Aortic smooth muscle cell (primary cell): ENCODE results near the gene SOX10. TPM values are rescaled to one million over a fixed set of nuclear protein-coding genes. Genes with fewer than 3 reads are reported as not detected.

Experiments used
- total RNA-seq: library from RNA; depleted of rRNA; stranded (reverse); fragments of >200 nt; gene quantifications from 2 replicates; pipeline ENCODE4 v1.2.3, GENCODE V29; 2014

The SOX10 gene
- total RNA-seq, result not detected in 2 replicates

GRCh38 chr22:37983860-37984791 lies at the start of gene SOX10:
TSS of gene SOX10 (minus strand) at chr22:37984555. CDS start at chr22:37983784, 771 bp downstream.

GRCh38 chr22:37953437-37954179 lies 30.7 kb downstream of the SOX10 start, which contains the start of the genes C22orf23 and POLR2F:
TSS of gene C22orf23 (minus strand) at chr22:37953601. CDS start at chr22:37953149, 452 bp downstream.
TSS of gene POLR2F (plus strand) at chr22:37953699. CDS start at chr22:37953788, 89 bp downstream.

Other genes starting within 250 kb of the SOX10 start
- 27.2 and 28.8 TPM in 2 replicates for gene GCAT, start 176.6 kb downstream of the SOX10 start, total RNA-seq
- not detected in 2 replicates for gene GALR3, start 161.2 kb downstream of the SOX10 start, total RNA-seq
- 12.9 and 16.1 TPM in 2 replicates for gene ANKRD54, start 140.2 kb downstream of the SOX10 start, total RNA-seq
- 293 and 326 TPM in 2 replicates for gene EIF3L, start 135.1 kb downstream of the SOX10 start, total RNA-seq
- gene MICALL1, start 78.3 kb downstream of the SOX10 start, total RNA-seq, result 14.9 and 16.8 TPM in 2 replicates
- 0.37 and 0.40 TPM in 2 replicates for gene C22orf23, start 31.0 kb downstream of the SOX10 start, total RNA-seq
- 62.7 and 99.5 TPM in 2 replicates for gene POLR2F, start 30.9 kb downstream of the SOX10 start, total RNA-seq
- 18.3 and 20.2 TPM in 2 replicates for gene PICK1, start 72.8 kb upstream of the SOX10 start, total RNA-seq
- gene SLC16A8, start 99.6 kb upstream of the SOX10 start, total RNA-seq, result 0.26 and 0.37 TPM in 2 replicates
- gene BAIAP2L2, start 126.1 kb upstream of the SOX10 start, total RNA-seq, result 2.0 and 2.2 TPM in 2 replicates
- gene PLA2G6, start 197.3 kb upstream of the SOX10 start, total RNA-seq, result 14.4 and 19.0 TPM in 2 replicates
- 41.6 and 44.0 TPM in 2 replicates for gene MAFF, start 217.4 kb upstream of the SOX10 start, total RNA-seq